Glutamatergic neuron (in vitro differentiated cells): Measurements from ENCODE around the gene WFS1. TPM values are rescaled to one million over a fixed set of nuclear protein-coding genes. Genes with fewer than 3 reads are reported as not detected.

ENCODE experiments used
- DNase-seq: peaks from one replicate; pipeline ENCODE4 v3.0.0; 2022
- H3K27ac Mint-ChIP-seq: one replicate; pipeline ENCODE4 v1.8.0; 2020; ENCODE audit warnings: mild to moderate bottlenecking, mixed read lengths, inconsistent platforms; ENCODE audit not compliant: unreplicated experiment
- H3K27me3 Mint-ChIP-seq: one replicate; pipeline ENCODE4 v1.8.0; 2020; ENCODE audit warnings: mild to moderate bottlenecking, moderate library complexity, mixed read lengths, inconsistent platforms; ENCODE audit not compliant: unreplicated experiment
- H3K36me3 Mint-ChIP-seq: one replicate; pipeline ENCODE4 v1.8.0; 2020; ENCODE audit warnings: mild to moderate bottlenecking, mixed read lengths, inconsistent platforms; ENCODE audit not compliant: unreplicated experiment
- H3K4me1 Mint-ChIP-seq: one replicate; pipeline ENCODE4 v1.8.0; 2020; ENCODE audit warnings: mild to moderate bottlenecking, low read depth, mixed read lengths, inconsistent platforms; ENCODE audit not compliant: unreplicated experiment
- H3K4me3 Mint-ChIP-seq: one replicate; pipeline ENCODE4 v1.8.0; 2020; ENCODE audit warnings: mild to moderate bottlenecking, mixed read lengths, inconsistent platforms; ENCODE audit not compliant: unreplicated experiment
- H3K9me3 Mint-ChIP-seq: one replicate; pipeline ENCODE4 v1.8.0; 2020; ENCODE audit warnings: mild to moderate bottlenecking, moderate library complexity, mixed read lengths, inconsistent platforms; ENCODE audit not compliant: unreplicated experiment
- total RNA-seq: library from RNA; stranded (reverse); fragmentation: NEBNext Ultra II Directional; extraction: Animal tissue kit (Norgen Biotek cat#: 25700); gene quantifications from one replicate; pipeline ENCODE4 v1.2.1, GENCODE V29; 2021; ENCODE audit not compliant: unreplicated experiment
- TF ChIP-seq, protein P1 (sequence below): fragments of 200-600 bp; sonication (generic); IDR thresholded peaks from one replicate; pipeline ENCODE4 v1.5.0; 2021; ENCODE audit not compliant: partially characterized antibody, unreplicated experiment

The WFS1 gene
- total RNA-seq, 1 donor from 2014 or later: 30.4 TPM

DNA sequence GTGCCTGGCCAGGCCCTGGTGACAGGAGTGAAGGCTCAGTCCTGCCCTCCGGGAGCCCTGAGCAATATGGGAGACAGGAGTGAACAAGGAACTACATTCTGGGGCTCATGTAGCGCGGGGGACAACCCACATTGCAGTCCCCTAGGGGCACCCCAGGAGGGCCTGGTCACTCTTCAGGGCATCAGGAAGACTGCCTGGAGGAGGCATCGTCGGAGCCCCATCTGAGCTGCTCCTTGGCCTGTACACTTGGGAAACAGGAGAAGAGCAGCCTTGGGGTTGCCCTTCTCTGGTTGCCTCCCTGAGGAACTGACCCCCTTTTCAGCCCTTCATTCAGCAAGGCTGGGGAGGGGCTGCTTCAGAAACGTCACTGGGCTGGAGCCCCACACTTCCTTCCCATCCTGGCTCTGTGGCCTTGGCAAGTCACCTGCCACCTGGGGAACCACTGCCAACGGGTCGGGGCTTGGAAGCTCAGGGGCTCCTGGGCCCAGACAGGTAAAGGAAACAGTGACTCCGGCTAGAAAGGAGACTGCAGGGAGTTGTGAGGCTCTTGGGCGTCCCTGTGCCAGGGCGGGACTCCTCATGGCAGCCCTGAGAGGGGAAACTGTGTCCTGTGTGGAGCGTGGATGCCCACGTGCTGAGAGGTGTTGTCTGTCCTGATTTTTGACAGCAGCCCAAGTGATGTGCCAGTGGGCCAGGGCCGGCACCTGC is 10.1 kb downstream of the WFS1 start:
- no peaks in the 10 kb centered on the region for H3K9me3 Mint-ChIP-seq
- H3K4me3 Mint-ChIP-seq: no peak overlapping the region
- H3K27me3 Mint-ChIP-seq: peaks cover 4% of the 10 kb centered on the region
- peaks cover 14% of the 10 kb centered on the region for H3K4me1 Mint-ChIP-seq
- H3K27ac Mint-ChIP-seq: no peak overlapping the region
- DNase-seq: no peak
- no peaks in the 10 kb centered on the region for H3K36me3 Mint-ChIP-seq
- TF ChIP-seq, protein P1, sequence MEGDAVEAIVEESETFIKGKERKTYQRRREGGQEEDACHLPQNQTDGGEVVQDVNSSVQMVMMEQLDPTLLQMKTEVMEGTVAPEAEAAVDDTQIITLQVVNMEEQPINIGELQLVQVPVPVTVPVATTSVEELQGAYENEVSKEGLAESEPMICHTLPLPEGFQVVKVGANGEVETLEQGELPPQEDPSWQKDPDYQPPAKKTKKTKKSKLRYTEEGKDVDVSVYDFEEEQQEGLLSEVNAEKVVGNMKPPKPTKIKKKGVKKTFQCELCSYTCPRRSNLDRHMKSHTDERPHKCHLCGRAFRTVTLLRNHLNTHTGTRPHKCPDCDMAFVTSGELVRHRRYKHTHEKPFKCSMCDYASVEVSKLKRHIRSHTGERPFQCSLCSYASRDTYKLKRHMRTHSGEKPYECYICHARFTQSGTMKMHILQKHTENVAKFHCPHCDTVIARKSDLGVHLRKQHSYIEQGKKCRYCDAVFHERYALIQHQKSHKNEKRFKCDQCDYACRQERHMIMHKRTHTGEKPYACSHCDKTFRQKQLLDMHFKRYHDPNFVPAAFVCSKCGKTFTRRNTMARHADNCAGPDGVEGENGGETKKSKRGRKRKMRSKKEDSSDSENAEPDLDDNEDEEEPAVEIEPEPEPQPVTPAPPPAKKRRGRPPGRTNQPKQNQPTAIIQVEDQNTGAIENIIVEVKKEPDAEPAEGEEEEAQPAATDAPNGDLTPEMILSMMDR: no peak

DNA sequence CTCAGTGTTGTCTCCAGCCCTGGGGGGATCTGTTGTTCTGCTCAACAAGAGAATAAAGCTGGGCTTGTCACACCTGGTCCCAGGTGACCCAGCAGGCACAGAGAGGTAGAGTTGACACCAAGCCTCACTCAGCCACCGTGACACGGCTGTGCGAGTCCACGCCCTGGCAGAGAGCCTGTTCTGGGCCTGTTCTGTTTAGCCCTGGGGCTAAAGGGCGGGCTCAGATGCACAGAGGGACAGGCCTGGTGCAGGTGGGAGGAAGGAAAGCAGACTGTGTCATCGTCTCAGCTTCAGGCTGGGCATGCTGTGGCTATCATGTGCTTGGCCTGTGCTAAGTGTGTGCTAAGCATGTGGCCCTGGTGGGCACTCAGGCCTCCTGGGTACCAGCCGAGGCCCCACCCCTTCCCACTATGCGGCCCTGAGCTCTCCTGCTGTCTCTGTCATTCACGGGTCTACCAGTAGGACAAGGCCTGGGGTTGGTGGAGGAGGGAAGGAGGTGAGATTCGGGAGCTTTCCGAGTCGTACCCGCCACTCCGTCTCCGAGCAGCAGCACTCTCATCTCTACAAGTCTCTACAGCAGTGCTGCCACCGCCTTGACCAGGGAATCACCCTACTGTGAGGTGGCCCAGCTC is 10.8 kb downstream of the WFS1 start:
- DNase-seq: no peak
- Mint-ChIP-seq H3K9me3 (no peaks in the 10 kb centered on the region), H3K4me3 (no peak overlapping the region), H3K27me3 (peaks cover 4% of the 10 kb centered on the region), H3K4me1 (peaks cover 14% of the 10 kb centered on the region), H3K27ac (no peak overlapping the region), H3K36me3 (no peaks in the 10 kb centered on the region)
- TF ChIP-seq, protein P1: no peak

DNA sequence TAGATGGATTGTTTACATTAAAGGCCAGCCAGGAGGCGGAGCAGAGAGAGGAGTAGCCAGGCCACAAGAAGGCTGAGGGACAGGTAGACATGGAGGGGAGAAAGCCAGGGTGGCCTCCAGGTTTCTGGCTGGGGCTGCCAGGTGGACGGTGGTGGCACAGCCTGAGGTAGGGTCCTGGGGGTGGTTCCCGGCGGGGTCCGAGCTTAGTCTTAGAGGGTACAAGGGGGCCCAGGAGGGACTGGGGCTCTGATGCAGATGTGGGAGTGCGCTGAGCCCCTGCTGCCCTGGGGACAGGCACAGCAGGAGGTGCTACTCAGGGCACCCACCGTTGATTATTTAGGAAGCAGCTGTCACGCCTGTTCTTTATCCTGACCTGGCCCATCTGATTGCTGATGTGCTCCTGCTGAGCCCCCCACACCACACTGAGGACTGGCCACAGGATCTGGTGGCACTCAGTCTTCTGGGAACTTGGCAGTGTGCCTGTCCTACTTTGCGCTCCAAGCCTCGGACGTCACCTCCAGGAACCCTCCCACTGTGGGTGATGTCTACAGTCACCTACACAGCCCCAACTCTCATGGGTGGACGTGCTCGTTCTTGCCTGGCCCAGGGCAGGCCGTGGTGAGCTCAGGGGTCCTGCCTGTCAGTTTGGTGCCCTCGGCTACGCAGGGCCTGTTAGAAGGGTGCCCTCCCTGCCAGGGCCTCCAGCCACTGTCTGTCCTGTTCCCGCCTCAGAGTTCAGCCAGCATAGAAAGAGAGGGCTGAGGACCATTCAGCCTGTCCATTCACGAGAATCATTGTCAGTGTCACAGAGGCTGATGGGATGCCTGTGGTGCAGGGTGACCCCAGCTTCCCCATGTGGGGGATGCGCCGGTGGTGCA is 12.0 kb downstream of the WFS1 start:
- H3K9me3 Mint-ChIP-seq: no peaks in the 10 kb centered on the region
- H3K27ac Mint-ChIP-seq: peak overlapping the region; percentile 44
- no peak for DNase-seq
- H3K4me1 Mint-ChIP-seq: peaks cover 9% of the 10 kb centered on the region
- peaks cover 4% of the 10 kb centered on the region for H3K27me3 Mint-ChIP-seq
- no peaks in the 10 kb centered on the region for H3K36me3 Mint-ChIP-seq
- H3K4me3 Mint-ChIP-seq: no peak overlapping the region
- TF ChIP-seq, protein P1: no peak

DNA sequence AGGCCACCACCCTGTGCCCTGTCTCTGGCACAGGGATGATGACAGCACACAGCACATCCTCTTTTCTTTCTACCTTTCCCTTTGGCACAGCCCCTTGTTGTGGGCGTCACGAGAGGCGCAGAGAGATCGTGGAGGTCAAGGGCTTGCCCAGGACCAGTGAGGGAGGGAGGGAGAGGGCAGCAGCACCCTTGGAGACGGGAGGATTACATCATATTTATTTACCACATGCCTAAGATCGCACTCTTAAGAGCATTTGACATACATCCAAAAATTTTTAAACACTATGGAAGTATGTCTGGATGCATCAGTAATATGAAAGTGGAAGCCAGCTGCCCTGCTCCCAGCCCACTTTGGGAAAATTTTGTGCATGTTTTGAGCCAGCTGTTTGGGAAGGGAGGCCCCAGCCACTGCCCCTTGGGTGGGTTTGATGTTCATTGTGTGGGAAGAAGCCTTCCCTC is 12.7 kb downstream of the WFS1 start:
- DNase-seq: no peak
- TF ChIP-seq, protein P1: no peak
- Mint-ChIP-seq H3K4me3 (no peak overlapping the region), H3K27me3 (no peaks in the 10 kb centered on the region), H3K9me3 (no peaks in the 10 kb centered on the region), H3K4me1 (peaks cover 5% of the 10 kb centered on the region), H3K36me3 (no peaks in the 10 kb centered on the region), H3K27ac (no peak overlapping the region)
